Left ventricle myocardium inferior (tissue), 1 donor: Measurements from ENCODE around the gene ZNF771. TPM values are rescaled to one million over a fixed set of nuclear protein-coding genes. Genes with fewer than 3 reads are reported as not detected.

Experiments
- DNase-seq: peaks from one replicate; pipeline ENCODE4 v3.0.0-alpha.2; 2020
- H3K27ac ChIP-seq: fragments of 200-600 bp; replicated peaks from 2 replicates; pipeline ENCODE4 v1.8.0; 2021
- H3K27me3 ChIP-seq: fragments of 200-600 bp; 2 replicates; pipeline ENCODE4 v1.8.0; 2021; ENCODE audit warnings: low read depth
- H3K36me3 ChIP-seq: fragments of 200-600 bp; 2 replicates; pipeline ENCODE4 v1.8.0; 2021
- H3K4me1 ChIP-seq: fragments of 200-600 bp; 2 replicates; pipeline ENCODE4 v1.8.0; 2021
- H3K4me3 ChIP-seq: fragments of 200-600 bp; 2 replicates; pipeline ENCODE4 v1.8.0; 2021; ENCODE audit warnings: mild to moderate bottlenecking, moderate library complexity
- H3K9me3 ChIP-seq: fragments of 200-600 bp; replicated peaks from 2 replicates; pipeline ENCODE4 v1.8.0; 2021
- intact Hi-C: fragments of 100-400 bp; cut with micrococcal nuclease; formaldehyde crosslinking; loops from one replicate; pipeline ENCODE4 v1.11.0; 2022
- total RNA-seq: library from RNA; stranded (reverse); fragmentation: NEBNext Ultra II Directional; extraction: Animal tissue kit (Norgen Biotek cat#: 25700); gene quantifications from one replicate; pipeline ENCODE4 v1.2.1, GENCODE V29; 2021
- TF ChIP-seq, protein P1 (sequence below): fragments of 200-600 bp; IDR thresholded peaks from 2 replicates; pipeline ENCODE4 v1.8.0; 2021; ENCODE audit warnings: antibody characterized with exemption, mild to moderate bottlenecking, borderline replicate concordance
- donor health status: DM: no; HTN: yes; CAD: no; lungs with severe emphysema.

The ZNF771 gene
- total RNA-seq, 1 donor from 2014 or later: 8.1 TPM

DNA sequence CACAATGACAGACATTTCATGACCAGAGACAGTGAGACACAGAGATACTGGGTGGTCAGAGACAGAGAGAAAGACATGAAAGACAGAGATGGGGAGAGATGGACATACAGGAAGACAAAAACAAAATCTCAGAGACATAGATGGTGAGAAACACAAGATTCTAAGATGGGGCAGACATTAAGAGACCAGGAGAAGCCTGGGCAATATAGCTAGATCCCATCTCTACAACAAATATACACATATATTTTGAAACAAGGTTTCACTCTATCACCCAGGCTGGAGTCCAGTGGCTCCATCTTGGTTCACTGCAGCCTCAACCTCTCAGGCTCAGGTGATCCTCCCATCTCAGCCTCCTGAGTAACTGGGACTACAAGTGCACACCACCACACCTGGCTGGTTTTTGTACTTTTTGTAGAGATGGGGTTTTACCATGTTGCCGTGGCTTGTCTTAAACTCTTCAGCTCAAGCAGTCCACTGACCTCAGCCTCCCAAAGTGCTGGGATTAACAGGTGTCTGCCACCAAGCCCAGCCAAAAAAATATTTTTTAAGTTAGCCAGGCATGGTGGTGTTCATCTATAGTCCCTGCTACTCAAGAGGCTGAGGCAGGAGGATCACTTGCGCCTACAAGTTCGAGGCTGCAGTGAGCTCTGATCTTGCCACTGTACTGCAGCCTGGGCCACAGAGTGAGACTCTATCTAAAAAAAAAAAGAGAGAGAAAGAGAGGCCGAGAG is 27.2 kb upstream of the ZNF771 start:
- H3K4me1 ChIP-seq: peaks cover 20% of the 10 kb centered on the region
- H3K4me3 ChIP-seq: no peak overlapping the region
- H3K9me3 ChIP-seq: no peaks in the 10 kb centered on the region
- H3K36me3 ChIP-seq: no peaks in the 10 kb centered on the region
- no peak overlapping the region for H3K27ac ChIP-seq
- TF ChIP-seq, protein P1, sequence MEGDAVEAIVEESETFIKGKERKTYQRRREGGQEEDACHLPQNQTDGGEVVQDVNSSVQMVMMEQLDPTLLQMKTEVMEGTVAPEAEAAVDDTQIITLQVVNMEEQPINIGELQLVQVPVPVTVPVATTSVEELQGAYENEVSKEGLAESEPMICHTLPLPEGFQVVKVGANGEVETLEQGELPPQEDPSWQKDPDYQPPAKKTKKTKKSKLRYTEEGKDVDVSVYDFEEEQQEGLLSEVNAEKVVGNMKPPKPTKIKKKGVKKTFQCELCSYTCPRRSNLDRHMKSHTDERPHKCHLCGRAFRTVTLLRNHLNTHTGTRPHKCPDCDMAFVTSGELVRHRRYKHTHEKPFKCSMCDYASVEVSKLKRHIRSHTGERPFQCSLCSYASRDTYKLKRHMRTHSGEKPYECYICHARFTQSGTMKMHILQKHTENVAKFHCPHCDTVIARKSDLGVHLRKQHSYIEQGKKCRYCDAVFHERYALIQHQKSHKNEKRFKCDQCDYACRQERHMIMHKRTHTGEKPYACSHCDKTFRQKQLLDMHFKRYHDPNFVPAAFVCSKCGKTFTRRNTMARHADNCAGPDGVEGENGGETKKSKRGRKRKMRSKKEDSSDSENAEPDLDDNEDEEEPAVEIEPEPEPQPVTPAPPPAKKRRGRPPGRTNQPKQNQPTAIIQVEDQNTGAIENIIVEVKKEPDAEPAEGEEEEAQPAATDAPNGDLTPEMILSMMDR: no peak
- DNase-seq: no peak
- intact Hi-C loops: no loop called here
- H3K27me3 ChIP-seq: no peaks in the 10 kb centered on the region

DNA sequence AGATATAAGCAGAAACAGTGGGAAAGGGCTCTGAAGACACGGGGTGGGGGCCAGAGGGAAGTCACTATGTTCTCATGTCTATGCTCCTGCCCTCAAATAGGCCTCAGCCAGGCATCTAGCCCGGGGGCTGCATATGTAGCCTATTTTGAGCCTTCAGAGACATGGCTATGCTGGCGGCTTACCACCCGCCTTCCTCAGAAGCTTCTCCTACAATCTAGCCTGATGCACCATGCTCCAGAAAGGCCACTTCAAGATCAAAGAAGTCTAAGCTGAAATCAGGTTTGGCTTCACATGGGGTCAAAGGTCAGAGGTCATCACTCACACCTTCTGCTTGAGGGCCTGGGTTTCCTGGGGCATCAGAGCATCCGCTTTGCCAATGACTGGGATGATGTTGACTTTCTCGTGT is 26.6 kb upstream of the ZNF771 start:
- Histone ChIP-seq H3K27me3 (no peaks in the 10 kb centered on the region), H3K9me3 (no peaks in the 10 kb centered on the region), H3K4me1 (peaks cover 20% of the 10 kb centered on the region), H3K36me3 (no peaks in the 10 kb centered on the region), H3K27ac (no peak overlapping the region), H3K4me3 (no peak overlapping the region)
- TF ChIP-seq, protein P1: no peak
- intact Hi-C loops: no loop called here
- no peak for DNase-seq

DNA sequence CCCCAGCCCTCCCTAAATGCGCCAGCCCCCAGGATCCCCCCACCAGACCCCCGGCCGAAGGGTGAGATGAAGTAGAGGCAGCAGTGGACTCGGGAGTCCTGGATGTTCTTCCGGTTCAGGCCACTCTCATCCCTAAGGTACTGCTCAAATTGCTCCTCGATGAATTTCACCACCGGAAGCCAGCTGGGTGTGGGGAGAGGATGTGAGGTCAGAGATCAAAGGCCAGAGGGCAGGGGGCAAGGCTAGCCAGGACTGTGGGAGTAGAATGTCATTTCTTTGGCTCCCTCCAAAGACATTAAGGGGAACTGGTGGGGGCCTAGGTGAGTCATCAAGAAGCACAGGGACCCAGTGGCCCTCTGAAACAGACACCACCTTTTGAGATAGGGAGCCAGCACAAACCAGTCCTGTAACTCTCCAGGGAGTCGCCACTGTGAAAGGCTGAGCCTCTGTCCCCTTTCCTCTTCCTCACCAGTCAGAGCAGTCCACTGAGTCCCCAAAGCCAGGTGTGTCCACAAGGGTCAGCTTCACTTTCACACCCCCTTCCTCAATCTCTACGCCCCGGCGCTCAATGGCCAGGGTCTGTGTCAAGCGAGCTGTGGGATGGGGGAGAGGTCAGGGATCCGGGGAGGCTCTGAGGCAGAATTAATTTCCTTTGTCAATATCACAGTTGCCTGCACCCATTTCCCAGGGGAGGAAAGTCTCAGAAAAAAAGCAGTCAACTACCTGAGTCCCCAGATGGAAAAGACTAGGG is 25.9 kb upstream of the ZNF771 start:
- no peak for DNase-seq
- H3K27ac ChIP-seq: no peak overlapping the region
- intact Hi-C loops: no loop called here

DNA sequence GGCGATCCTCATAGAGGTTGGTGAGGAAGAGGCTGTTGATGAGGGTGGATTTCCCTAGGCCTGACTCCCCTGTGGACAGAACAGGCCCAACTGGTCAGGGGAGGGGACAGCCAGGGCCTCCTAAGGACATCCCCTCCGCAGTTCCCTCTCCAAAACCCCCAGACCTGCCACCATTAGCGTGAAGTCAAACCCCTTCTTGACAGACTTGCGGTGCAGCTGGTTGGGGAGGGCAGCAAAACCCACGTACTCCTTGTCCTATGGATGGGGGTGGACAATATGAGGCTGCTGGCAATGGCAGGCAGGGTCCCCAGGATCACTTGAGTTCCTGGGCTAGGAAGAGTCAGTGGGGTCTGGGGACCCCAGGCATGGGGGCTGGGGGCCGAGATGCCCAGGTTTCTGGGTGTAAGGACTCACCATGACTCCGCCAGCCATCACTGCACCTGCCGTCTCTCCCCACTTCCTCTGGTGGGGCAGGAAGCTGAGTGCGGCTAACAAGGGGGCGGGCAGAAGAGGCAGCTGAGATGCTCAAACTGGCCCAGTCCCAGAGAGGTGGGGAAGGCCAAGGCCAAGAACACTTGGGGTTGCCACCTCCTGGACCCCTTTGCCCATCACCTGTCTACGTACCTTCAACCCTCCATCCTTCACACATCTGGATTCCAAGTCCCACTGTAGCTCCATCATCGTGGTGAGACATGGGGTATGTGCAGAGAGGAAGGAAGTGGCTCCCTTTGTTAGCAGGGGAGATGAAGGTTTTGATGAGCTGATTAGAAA is 25.1 kb upstream of the ZNF771 start, which contains the start of gene SEPTIN1:
TSS of gene SEPTIN1 (minus strand) at position 451 of the 771 bp plus-strand sequence. CDS start at position 432, 19 bp downstream.
- Histone ChIP-seq H3K27ac (no peak within 1 kb of the TSS), H3K36me3 (no peaks in the 10 kb centered on the region), H3K27me3 (no peaks in the 10 kb centered on the region), H3K9me3 (no peaks in the 10 kb centered on the region), H3K4me1 (peaks cover 14% of the 10 kb centered on the region), H3K4me3 (no peak within 1 kb of the TSS)
- no peak for DNase-seq
- intact Hi-C loops: no loop called here
- TF ChIP-seq, protein P1: no peak

More for the DNA sequence above, 25.9 kb upstream of the ZNF771 start:
- Histone ChIP-seq H3K27me3 (no peaks in the 10 kb centered on the region), H3K9me3 (no peaks in the 10 kb centered on the region), H3K36me3 (no peaks in the 10 kb centered on the region), H3K4me3 (no peak overlapping the region), H3K4me1 (peaks cover 20% of the 10 kb centered on the region)
- TF ChIP-seq, protein P1: no peak

DNA sequence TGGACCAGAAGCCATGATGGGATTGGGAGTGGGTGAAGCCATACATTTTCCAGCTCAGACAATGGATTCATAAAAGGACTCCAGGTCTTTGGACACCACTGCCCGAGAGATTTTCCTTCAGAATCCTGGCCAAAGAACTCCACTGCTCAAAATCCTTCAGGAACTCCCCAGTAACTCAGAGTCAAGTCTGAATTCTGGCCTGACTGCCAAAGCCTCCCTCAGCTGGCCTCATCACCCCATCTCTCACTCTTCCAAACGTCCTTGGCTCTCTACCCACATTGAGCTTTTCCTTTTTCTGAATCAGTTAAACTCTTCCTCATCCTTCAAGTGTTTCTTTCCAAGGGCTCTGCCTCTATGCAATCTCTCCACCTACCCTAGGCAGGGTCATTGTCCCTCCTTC is 23.9 kb upstream of the ZNF771 start:
- Histone ChIP-seq H3K27ac (no peak overlapping the region), H3K27me3 (no peaks in the 10 kb centered on the region), H3K36me3 (no peaks in the 10 kb centered on the region), H3K9me3 (no peaks in the 10 kb centered on the region), H3K4me3 (no peak overlapping the region), H3K4me1 (peaks cover 11% of the 10 kb centered on the region)
- DNase-seq: no peak
- intact Hi-C loops: no loop called here
- TF ChIP-seq, protein P1: no peak
